Measurements from ENCODE around the gene HYLS1. TPM values are rescaled to one million over a fixed set of nuclear protein-coding genes. Genes with fewer than 3 reads are reported as not detected.

The HYLS1 gene
- total and polyA plus RNA-seq, 2 experiments from 2014 or later = 14.6 to 25.7 TPM

DNA sequence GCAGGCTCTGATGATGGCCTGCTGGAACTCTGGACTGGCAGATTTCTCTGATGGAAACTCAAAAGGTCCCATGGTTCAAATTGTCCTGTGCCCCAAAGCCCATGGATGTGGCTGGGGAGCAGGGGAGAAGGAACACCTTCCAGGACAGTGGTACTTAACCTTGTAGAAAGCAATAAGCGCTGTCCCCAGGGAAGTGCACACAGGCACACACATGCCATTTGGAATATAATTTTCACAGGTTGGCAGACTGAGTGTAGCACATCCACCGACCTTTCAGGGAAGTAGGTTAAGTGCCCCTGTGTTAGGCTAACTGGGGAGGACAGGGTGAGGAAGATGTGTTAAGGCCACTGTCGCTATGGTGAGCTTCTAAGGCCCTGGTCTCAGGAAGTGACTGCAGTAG lies 34.7 kb downstream of the HYLS1 start:
- Histone ChIP-seq H3F3A (replicated peaks; ENCODE audit: low read depth) (no peaks in the 10 kb centered on the region), H3K9me2 (ENCODE audit: insufficient read depth) (no peaks in the 10 kb centered on the region), H3K79me2 (replicated peaks; ENCODE audit: insufficient read depth) (no peaks in the 10 kb centered on the region), H3K4me1 (ENCODE audit: insufficient read depth) (no peaks in the 10 kb centered on the region), H4K20me1 (replicated peaks; ENCODE audit: insufficient read depth) (no peaks in the 10 kb centered on the region), H3K4me2 (no peak overlapping the region), H3K4me3 (no peak overlapping the region), H2AFZ (no peak overlapping the region), H3K27me3 (ENCODE audit: insufficient read depth) (no peaks in the 10 kb centered on the region), H3K27ac (ENCODE audit: low read depth) (no peak overlapping the region), H3K36me3 (ENCODE audit: insufficient read depth) (no peaks in the 10 kb centered on the region)
- TF ChIP-seq, protein P1, sequence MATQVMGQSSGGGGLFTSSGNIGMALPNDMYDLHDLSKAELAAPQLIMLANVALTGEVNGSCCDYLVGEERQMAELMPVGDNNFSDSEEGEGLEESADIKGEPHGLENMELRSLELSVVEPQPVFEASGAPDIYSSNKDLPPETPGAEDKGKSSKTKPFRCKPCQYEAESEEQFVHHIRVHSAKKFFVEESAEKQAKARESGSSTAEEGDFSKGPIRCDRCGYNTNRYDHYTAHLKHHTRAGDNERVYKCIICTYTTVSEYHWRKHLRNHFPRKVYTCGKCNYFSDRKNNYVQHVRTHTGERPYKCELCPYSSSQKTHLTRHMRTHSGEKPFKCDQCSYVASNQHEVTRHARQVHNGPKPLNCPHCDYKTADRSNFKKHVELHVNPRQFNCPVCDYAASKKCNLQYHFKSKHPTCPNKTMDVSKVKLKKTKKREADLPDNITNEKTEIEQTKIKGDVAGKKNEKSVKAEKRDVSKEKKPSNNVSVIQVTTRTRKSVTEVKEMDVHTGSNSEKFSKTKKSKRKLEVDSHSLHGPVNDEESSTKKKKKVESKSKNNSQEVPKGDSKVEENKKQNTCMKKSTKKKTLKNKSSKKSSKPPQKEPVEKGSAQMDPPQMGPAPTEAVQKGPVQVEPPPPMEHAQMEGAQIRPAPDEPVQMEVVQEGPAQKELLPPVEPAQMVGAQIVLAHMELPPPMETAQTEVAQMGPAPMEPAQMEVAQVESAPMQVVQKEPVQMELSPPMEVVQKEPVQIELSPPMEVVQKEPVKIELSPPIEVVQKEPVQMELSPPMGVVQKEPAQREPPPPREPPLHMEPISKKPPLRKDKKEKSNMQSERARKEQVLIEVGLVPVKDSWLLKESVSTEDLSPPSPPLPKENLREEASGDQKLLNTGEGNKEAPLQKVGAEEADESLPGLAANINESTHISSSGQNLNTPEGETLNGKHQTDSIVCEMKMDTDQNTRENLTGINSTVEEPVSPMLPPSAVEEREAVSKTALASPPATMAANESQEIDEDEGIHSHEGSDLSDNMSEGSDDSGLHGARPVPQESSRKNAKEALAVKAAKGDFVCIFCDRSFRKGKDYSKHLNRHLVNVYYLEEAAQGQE (IDR thresholded peaks at IDR 0.05; ENCODE audit: unreplicated experiment) = no peak
- TF ChIP-seq POLR2AphosphoS5 (IDR thresholded peaks at IDR 0.05; ENCODE audit: low read depth) = no peak
- no peak for TF ChIP-seq STAT1 (IDR thresholded peaks at IDR 0.05; ENCODE audit: unreplicated experiment)
- TF ChIP-seq, protein P2, sequence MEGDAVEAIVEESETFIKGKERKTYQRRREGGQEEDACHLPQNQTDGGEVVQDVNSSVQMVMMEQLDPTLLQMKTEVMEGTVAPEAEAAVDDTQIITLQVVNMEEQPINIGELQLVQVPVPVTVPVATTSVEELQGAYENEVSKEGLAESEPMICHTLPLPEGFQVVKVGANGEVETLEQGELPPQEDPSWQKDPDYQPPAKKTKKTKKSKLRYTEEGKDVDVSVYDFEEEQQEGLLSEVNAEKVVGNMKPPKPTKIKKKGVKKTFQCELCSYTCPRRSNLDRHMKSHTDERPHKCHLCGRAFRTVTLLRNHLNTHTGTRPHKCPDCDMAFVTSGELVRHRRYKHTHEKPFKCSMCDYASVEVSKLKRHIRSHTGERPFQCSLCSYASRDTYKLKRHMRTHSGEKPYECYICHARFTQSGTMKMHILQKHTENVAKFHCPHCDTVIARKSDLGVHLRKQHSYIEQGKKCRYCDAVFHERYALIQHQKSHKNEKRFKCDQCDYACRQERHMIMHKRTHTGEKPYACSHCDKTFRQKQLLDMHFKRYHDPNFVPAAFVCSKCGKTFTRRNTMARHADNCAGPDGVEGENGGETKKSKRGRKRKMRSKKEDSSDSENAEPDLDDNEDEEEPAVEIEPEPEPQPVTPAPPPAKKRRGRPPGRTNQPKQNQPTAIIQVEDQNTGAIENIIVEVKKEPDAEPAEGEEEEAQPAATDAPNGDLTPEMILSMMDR (conservative IDR thresholded peaks at IDR 0.05; ENCODE audit: low read depth in 2 of 2) = no peak
- no peak for TF ChIP-seq EZH2phosphoT487 (IDR thresholded peaks at IDR 0.05; ENCODE audit: unreplicated experiment)
- TF ChIP-seq NANOG (IDR thresholded peaks at IDR 0.05; ENCODE audit: borderline replicate concordance) = no peak
- TF ChIP-seq ZNF114 (CRISPR knock-in tag; IDR thresholded peaks at IDR 0.05) = no peak
- TF ChIP-seq CREB1 (CRISPR knock-in tag; IDR thresholded peaks at IDR 0.05; ENCODE audit: low read depth) = no peak
- TF ChIP-seq ZNF331 (CRISPR knock-in tag; IDR thresholded peaks at IDR 0.05; ENCODE audit: low read depth) = no peak
- TF ChIP-seq, protein P3, sequence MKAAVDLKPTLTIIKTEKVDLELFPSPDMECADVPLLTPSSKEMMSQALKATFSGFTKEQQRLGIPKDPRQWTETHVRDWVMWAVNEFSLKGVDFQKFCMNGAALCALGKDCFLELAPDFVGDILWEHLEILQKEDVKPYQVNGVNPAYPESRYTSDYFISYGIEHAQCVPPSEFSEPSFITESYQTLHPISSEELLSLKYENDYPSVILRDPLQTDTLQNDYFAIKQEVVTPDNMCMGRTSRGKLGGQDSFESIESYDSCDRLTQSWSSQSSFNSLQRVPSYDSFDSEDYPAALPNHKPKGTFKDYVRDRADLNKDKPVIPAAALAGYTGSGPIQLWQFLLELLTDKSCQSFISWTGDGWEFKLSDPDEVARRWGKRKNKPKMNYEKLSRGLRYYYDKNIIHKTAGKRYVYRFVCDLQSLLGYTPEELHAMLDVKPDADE (IDR thresholded peaks at IDR 0.05) = no peak
- TF ChIP-seq, protein P4, sequence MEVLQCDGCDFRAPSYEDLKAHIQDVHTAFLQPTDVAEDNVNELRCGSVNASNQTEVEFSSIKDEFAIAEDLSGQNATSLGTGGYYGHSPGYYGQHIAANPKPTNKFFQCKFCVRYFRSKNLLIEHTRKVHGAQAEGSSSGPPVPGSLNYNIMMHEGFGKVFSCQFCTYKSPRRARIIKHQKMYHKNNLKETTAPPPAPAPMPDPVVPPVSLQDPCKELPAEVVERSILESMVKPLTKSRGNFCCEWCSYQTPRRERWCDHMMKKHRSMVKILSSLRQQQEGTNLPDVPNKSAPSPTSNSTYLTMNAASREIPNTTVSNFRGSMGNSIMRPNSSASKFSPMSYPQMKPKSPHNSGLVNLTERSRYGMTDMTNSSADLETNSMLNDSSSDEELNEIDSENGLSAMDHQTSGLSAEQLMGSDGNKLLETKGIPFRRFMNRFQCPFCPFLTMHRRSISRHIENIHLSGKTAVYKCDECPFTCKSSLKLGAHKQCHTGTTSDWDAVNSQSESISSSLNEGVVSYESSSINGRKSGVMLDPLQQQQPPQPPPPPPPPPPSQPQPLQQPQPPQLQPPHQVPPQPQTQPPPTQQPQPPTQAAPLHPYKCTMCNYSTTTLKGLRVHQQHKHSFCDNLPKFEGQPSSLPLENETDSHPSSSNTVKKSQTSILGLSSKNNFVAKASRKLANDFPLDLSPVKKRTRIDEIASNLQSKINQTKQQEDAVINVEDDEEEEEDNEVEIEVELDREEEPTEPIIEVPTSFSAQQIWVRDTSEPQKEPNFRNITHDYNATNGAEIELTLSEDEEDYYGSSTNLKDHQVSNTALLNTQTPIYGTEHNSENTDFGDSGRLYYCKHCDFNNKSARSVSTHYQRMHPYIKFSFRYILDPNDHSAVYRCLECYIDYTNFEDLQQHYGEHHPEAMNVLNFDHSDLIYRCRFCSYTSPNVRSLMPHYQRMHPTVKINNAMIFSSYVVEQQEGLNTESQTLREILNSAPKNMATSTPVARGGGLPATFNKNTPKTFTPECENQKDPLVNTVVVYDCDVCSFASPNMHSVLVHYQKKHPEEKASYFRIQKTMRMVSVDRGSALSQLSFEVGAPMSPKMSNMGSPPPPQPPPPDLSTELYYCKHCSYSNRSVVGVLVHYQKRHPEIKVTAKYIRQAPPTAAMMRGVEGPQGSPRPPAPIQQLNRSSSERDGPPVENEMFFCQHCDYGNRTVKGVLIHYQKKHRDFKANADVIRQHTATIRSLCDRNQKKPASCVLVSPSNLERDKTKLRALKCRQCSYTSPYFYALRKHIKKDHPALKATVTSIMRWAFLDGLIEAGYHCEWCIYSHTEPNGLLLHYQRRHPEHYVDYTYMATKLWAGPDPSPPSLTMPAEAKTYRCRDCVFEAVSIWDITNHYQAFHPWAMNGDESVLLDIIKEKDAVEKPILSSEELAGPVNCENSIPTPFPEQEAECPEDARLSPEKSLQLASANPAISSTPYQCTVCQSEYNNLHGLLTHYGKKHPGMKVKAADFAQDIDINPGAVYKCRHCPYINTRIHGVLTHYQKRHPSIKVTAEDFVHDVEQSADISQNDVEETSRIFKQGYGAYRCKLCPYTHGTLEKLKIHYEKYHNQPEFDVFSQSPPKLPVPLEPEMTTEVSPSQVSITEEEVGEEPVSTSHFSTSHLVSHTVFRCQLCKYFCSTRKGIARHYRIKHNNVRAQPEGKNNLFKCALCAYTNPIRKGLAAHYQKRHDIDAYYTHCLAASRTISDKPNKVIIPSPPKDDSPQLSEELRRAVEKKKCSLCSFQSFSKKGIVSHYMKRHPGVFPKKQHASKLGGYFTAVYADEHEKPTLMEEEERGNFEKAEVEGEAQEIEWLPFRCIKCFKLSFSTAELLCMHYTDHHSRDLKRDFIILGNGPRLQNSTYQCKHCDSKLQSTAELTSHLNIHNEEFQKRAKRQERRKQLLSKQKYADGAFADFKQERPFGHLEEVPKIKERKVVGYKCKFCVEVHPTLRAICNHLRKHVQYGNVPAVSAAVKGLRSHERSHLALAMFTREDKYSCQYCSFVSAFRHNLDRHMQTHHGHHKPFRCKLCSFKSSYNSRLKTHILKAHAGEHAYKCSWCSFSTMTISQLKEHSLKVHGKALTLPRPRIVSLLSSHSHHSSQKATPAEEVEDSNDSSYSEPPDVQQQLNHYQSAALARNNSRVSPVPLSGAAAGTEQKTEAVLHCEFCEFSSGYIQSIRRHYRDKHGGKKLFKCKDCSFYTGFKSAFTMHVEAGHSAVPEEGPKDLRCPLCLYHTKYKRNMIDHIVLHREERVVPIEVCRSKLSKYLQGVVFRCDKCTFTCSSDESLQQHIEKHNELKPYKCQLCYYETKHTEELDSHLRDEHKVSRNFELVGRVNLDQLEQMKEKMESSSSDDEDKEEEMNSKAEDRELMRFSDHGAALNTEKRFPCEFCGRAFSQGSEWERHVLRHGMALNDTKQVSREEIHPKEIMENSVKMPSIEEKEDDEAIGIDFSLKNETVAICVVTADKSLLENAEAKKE (CRISPR knock-in tag; IDR thresholded peaks at IDR 0.05) = no peak
- Mint-ChIP-seq H3K4me1 (peaks cover 20% of the 10 kb centered on the region), H3K36me3 (ENCODE audit: low read depth) (no peaks in the 10 kb centered on the region), H3K9me3 (no peaks in the 10 kb centered on the region), H3K4me3 (no peak overlapping the region), H3K27me3 (ENCODE audit: insufficient read depth, low read depth, poor library complexity) (peaks cover 5% of the 10 kb centered on the region), H3K27ac (no peak overlapping the region)
- DNase-seq (ENCODE audit: low spot score) (no peak), ATAC-seq (no peak)

Measured in GM23338 (cell line).